GM18858 (cell line): ENCODE data around the gene SCARF1.

ENCODE experiments used
- ATAC-seq: cut with Tn5 transposase; IDR thresholded peaks from one replicate; pipeline ENCODE4 v1.9.1; 2021; ENCODE audit not compliant: unreplicated experiment

SCARF1 gene

DNA sequence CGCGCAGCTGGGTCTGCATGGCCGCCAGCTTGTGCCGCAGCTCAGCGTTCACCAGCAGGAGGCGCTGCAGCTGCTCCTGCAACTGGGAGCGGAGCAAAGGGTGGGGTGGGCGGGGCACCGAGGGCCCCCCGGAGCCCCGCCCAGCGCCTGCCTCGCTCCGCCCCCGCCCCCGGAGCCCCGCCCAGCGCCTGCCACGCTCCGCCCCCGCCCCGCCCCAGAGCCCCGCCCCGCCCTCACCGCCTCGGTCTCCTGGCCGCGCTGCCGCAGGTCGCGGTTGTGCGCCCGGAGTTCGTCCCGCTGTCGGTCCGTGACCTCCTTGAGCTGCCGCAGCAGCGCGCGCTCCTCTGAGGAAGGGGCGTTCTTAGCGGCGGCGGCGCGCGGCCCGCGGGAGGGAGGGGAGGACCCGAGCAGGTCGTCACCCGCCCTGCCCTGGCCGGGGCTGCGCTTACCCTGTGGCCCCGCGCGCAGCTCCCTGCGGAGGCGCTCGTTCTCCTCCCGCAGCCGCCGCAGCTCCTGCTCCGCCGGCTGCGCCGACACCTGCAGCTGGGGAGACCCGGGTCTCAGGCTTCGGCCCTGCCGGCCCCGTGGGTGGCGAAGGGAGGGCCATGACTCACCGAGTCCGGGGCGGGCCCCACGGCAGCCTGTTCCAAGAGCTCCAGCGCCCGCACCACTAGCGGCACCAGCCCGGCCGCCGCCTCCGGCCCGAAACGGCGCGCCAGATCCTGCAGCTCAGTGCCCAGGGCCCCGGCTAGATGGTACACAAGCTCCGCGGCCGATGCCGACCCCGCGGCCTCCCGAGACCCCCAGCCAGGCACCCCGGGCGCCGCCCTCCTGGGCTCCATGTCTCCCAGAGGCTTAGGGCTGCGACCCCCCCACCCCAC, 3.7 kb upstream of the SCARF1 start:
- ATAC-seq, result peak; percentile 36

DNA sequence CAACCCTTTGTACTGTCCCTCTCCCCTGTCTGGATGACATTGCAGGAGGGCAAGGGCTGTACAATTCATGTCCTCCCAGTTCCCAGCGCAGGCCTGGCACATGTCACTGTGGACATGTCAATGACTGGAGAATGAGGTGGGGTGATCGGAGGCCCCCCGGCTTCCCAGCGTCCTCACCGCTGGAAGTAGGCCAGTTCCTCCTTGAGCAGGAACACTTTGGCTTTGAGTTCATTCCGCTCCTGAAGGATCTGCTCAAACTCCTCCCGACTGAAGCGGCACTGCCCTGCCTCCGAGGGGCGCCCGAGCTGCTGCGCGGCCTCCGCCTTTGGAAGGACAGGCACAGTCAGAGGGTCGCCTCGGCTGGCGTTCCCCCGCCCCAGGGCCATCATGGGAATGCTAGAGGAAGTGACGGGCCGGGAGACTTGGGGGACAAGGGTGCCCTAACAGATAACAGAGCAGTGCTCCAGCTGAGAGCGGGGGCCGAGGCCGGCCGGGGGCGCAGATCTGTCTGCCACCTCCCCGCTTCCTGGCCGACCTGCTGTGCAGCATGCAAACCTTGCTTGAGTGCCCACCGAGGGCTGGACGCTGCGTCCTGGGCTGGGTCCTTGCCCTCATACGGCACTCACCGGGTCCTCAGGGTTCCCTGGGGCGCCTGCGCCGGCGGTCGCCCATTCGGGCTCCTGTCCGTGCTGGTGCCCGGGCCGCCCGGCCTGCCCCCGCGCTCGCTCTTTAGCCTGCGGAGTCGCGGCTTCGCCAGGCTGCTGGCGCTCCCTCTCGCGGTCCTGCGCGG, 2.8 kb upstream of the SCARF1 start:
- peak; percentile 1 for ATAC-seq

DNA sequence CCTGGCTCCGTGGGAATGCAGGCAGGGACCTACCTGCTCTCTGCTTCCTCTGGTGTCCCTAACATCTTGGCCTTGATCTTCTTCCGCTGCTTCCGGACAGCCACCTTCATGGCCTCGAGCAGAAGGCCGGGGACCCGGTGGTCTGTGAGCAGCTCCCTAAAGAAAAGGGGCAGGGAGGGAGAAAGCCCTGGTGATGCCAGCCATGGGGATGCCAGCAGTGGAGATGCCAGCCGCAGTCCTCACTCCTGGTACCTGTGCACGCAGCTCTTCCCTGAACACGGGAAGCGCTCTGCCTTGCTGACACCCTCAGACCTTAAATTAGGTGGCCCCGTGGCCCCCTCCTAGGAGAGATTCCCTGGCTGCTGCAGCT, 2.3 kb upstream of the SCARF1 start:
- no peak for ATAC-seq

DNA sequence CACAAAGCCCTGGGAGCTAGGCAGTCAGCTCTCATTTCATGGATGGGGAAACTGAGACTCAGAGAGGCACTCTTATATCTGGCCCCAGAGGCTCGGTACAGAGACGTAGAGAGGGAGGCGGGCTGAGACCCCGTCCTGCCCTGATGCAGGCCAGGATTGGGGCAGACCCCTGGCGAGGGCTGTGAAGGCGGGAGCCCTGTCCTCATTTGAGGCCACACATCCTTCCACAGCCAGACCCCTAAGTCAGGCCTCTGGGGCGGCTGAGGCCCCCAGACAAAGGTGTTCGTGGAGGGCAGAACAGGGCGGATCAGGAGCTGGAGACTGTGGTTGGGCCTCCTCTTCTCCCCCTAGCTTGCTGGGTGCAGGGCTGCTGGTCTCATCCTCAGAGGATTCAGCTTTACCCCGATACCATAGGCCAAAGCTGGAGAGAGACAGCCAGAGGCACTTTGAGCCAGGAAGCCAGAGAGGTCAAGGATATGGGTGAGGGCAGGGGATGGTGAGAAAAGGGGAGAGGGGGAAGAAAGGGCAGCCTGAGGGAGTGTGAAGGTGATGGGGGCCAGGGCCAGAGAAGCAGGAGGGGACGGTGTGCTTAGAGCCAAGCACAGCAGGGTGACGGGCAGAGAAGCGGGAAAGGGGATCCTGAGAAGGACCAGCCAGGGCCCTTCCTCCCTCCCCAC, 805 bp upstream of the SCARF1 start:
- no peak for ATAC-seq

GRCh38 chr17:1644493-1645206, 882 bp downstream of the SCARF1 start:
- ATAC-seq, result no peak

DNA sequence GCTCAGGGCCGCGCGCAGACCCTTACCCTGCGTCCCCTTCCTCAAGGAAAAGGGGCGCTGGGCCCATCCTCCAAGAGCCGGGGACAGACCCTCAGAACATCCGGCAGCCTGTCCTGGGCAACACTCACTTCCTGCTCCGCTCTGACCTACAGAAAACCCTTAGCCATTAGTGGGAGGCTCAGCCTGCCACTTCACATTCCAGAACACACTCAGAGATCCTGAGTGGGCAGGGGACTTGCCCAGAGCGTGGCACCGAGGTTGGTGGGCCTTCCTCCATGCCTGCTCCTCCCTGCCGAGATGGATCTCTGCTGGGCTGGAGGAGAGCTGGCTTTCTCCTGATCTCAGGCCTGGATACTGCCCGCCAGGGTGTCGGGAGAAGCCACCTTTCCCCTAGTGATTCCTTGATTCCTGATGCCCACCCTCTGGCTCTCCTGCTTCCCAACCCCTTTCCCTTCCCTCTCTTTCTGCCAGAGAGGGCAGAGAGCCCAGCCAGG, 1.5 kb downstream of the SCARF1 start:
- ATAC-seq, result no peak

GRCh38 chr17:1643293-1643998, 2.1 kb downstream of the SCARF1 start:
- ATAC-seq, result no peak

DNA sequence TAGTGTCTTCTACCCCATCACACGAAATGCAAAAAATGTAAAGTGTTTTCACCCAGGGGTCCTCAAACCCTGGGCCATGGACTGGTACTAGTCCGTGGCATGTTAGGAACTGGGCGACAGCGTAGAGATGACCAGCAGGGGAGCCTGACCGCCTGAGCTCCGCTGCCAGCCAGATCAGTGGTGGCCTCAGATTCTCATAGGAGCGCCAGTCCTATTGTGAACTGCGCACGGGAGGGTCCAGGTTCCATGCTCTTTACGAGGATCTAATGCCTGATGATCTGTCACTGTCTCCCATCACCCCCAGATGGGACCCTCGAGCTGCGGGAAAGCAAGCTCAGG, 4.5 kb downstream of the SCARF1 start:
- ATAC-seq, result no peak

DNA sequence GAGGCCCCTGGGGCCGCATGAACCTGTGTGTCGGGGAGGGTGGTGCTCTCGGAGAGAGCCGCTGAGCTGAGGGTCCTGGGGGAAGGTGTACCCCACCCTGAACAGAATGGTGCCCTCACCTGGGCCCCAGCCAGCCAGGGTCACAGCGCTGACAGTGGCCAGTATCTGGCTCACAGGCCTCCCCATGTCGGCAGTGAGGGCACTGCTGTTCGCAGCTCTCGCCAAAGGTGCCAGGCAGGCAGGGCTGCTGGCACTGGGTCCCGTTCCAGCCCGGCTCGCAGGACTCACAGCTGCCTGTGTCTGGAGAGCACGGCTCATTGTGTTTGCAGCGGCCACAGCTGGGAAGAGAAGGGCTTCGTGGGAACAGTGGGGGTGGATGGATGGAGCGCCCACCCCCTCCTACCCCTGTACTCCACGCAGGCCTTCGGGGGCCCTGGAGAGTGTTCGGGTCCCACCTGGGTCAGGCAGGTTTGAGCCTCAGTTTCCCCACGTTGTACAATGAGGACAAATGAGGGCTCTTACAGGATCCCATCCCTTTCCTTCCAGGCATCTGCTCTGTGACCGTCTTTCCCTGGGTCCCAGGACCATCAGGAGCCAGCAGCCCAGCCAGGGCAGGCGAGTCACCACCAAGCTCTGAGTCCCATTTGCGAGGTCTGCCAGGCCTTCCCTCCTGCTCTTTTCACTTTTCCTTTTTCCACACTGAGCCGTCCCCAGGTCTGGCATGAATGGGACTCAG, 5.0 kb downstream of the SCARF1 start:
- ATAC-seq, result no peak

GRCh38 chr17:1639549-1640180, 5.9 kb downstream of the SCARF1 start:
- no peak for ATAC-seq

DNA sequence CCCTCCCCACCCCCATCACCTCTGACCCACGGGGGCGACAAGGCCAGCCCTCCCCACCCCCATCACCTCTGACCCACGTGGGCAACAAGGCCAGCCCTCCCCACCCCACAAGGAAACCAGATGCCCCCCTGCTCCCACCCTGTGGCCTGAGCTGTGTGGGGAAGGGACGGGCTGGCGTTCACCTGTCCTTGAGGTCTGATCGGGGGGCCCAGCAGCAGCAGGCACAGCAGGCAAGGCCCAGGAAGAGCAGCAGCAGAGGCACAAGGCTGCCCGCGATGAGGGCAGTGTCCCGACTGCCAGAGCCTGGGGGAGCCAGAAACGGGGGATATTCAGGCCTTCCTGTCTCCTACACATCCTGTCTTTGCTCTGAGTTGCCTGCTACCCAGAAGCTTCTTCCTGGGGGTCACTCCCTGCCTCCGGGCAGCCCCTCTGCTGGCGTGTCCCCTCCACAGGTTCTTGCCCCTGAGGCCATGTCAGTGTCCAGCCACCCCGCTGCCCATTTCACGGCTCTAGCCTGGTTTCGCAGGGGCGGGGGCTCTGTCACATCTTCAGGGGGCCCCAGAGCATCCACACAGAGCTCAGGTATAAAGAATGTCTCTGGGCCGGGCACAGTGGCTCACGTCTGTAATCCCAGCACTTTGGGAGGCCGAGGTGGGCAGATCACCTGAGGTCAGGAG, 6.8 kb downstream of the SCARF1 start:
- no peak for ATAC-seq

GRCh38 chr17:1638171-1638590, 7.4 kb downstream of the SCARF1 start:
- no peak for ATAC-seq

GRCh38 chr17:1636732-1637285, 8.7 kb downstream of the SCARF1 start:
- no peak for ATAC-seq

DNA sequence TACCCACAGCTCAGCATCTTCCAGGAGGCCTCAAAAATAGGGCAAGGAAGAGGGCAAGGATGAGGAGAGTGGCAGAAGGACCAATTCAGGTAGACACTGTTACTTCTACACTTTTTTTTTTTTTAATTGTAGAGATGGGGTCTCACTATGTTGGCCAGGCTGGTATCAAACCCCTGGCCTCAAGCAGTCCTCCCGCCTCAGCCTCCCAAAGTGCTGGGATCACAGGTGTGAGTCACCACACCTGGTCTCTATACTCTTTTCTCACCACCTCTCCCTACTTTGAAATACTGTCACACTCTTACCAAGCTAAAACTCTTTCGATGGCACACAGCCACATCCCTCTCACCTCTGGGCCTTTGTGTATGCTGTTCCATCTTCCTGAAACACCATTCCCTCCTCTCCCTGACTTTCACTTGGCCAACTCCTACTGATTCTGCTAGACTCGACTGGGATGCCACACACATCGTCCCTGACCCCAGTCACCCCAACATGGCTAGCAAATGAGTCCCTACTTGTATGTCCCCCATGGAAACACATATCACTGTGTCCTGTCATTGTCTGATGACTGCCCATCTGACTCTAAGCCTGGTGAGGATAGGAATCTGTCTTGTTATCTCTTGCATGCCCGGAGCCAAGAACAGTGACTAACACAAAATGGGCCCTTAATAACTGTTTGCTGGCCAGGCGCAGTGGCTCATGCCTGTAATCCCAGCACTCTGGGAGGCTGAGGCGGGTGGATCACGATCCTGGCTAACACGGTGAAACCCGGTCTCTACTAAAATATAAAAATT, 9.7 kb downstream of the SCARF1 start:
- ATAC-seq, result no peak

DNA sequence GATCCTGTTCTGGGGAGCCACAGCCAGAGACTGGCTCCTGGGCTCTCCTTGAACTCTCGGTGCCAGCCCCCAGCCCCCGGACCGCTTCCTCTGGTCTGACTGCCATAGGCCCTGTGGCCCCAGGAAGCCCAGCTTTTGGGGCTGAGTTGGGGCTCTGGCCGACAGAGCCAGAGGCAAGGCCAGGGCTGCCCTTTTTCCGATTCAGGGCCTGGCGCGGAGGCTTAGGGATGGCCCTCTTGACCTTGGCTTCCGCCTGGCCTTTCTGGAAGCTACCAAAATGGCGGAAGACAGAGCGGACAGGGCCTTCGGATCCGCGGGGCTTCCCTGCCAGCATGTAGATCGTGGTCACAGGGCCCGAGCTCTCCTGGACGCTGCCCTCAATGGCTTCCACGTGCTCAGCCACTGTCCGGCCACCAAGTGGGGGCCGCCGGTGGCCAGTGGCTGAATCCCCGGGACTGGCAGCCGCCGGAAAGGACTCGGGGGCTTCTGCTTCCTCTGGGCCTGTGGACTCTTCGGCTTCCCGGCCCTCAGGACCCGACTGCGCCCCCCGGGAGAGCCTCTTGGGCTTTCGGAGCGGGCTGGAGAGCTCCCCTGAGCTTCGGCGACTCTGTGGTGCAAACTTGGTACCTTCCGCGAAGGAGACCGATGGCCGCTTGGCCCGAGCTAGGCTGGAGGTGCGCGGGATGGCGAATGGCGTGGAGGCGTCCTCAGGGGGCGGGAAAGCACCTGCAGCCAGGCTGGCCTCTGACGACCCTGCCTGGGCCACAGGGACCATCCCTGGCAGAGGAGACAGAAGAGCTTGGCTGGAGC, 10.5 kb downstream of the SCARF1 start:
- ATAC-seq, result no peak

- no peak for ATAC-seq
Measured at GRCh38 chr17:1630662-1631061, 14.9 kb downstream of the SCARF1 start.
